Amniotic epithelial cell (primary cell): ENCODE data around the gene MYEF2.

Experiments
- DNase-seq: peaks from one replicate; pipeline ENCODE4 v3.0.0-alpha.2; 2010; ENCODE audit warnings: low read depth

The MYEF2 gene

GRCh38 chr15:48087844-48088243 lies 90.3 kb downstream of the MYEF2 start:
- DNase-seq: no peak

DNA sequence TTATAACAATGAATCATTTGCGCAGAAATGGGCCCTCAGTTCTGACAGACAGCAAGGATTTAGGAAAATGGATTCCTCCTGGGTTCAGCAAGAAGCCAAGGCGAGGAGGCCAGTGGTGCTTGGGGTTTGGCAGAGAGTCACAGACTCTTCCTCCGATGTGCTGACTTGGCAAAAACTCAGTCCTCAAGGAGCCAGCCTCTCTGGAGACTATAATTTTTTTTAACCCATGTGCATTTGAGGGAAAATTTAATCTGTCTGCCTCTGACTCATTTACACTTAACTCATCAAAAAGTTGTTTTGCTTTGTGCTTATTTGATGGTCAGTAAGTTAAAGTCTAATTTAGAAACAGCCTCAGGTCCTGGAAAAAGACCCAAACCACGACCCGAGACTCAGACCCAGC lies 91.5 kb downstream of the MYEF2 start:
- DNase-seq: peak; percentile 17

DNA sequence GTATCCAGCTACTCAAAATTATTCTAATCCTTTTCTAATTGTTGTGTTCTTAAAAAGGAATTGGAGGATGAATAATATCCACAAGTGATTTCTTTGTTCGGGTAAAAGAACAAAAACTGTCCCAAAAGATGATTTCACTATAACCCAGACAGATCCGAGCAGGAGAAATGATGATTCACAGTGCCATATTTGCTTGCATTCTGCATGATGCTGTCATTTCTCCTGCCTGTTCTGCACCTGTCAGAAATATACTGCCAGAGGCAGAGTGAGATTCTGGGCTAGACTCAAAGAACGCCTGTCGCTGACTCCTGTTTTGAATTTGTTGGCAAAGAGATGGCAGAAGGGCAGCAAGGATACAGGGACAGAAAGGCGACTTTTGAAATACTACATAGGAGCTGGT lies 92.0 kb downstream of the MYEF2 start:
- no peak for DNase-seq

- no peak for DNase-seq
Measured at GRCh38 chr15:48085591-48085930, 92.5 kb downstream of the MYEF2 start.

DNA sequence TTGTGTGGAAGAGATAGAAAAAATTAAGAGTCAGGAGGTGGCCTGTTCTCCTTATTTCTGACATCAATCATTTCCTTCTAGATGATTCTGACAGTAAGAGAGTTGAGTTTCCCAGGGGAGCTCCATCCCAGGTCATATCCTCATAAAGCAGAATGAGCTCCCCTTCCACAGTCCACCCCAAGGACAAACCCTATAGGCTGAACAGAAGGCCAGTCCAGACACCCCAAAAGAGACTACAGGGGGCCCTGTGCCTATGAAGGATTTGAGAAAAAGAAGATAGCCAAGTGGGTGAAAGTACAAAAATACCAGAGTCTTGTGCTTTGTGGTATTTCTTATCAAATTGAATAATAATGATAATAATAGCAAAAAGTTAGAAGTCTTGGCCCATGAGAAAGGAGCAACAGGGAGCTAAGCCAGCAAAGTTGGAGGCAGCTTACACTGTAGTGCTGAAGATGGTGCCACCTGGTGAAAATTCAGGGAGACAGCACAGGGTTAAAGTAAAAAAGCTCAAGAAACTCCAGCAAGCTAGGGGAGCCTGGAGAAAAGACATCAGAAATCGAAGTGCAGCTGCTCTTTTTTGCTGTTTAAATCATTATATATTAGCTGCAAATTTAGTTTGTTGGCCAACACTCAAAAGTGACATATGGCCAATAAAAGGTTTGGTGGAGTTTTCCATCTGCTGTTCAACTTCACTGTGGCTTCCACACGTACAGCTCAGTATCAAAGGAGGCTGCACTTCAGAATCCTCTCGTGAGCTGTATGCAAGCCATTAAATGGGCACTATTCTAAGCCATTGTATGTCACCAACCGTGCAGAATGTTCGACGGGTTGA lies 93.1 kb downstream of the MYEF2 start:
- peak; percentile 49 for DNase-seq
